NCI-H2227 (cell line): Measurements from ENCODE around the gene NPPC.
"Not testable (repeated sequence)": the region's sequence is repeated elsewhere in the genome, so short reads cannot be mapped to it uniquely, and the experiment has no call there.

ENCODE experiments used
- DNase-seq: peaks from one replicate; lab custom pipeline; 2025; ENCODE audit not compliant: unreplicated experiment; lab: John Stamatoyannopoulos, UW

The NPPC gene

DNA sequence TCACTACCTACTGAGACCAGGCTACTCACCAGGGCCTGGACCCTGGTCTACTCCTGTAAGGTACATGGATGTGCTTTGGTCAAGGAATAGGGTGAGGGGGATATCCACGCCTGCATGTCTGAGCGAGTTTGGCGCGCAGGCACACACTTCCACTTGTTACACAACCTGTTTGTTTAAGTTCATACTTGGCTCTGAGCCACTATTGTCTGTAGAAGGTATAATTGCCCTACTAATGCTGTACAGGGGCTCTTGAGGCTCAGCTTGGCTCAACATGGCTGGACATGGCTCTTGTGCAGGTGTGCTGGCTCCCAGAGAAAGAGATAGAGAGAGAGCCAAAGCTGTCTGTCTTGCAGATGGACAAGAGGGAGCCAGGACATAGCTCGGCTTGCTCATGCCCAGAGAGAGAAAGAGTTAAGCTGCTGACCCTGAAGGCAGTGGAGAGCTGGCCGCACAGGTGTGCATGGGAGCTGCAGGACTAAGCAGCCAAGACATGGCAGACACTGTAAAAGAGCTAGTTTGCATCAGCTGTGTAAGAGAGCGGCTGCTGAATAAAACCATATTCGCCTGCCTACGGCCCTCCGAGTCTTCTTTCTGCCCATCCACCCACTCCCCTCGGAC is 35.2 kb downstream of the NPPC start:
- DNase-seq: peak; percentile 35

DNA sequence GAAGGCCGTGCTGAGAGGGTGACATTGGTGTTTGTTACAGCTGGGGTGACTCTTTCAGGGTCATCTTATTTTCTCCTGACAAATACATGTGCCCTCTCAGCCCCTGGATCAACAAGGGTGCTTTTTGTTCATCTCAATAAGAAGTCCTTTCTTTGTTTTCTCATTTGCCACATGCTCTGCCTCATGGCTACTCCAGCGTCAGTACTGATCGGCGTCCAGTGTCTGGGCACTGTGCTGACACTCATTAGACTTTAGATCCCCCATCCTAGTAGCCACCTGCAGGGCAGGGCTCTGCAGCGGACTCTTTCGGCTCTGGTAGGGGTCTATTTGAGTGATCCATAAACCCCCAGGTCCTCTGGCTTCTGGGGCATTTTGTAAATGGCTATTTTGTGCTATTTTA is 38.4 kb downstream of the NPPC start:
- no peak for DNase-seq

DNA sequence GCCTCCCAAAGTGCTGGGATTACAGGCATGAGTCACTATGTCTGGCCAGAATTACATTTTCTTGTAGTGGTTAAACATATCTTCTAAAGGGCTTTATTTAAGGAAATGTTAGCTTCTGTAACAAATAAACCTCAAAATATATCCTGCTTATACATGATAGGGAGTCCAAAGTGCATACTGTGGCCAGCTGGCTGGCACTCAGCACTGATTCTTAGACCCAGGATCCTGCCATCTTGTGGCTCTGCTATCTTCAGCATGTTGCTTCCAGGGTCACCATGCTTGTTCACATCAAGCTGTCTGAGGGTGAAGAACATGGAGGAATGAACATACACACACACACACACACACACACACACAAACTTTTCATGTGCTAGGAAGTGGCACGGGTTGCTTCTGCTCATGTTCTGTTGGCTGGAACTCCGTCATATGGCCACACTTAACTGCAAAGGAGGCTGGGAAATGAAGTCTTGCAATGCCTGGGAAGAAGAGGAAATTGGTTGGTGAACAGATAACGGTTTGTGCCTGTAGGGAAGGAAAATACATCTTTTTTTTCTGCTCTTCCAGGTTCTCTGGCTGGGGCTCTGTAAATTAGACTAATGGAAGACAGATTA is 40.0 kb downstream of the NPPC start:
- no peak for DNase-seq

DNA sequence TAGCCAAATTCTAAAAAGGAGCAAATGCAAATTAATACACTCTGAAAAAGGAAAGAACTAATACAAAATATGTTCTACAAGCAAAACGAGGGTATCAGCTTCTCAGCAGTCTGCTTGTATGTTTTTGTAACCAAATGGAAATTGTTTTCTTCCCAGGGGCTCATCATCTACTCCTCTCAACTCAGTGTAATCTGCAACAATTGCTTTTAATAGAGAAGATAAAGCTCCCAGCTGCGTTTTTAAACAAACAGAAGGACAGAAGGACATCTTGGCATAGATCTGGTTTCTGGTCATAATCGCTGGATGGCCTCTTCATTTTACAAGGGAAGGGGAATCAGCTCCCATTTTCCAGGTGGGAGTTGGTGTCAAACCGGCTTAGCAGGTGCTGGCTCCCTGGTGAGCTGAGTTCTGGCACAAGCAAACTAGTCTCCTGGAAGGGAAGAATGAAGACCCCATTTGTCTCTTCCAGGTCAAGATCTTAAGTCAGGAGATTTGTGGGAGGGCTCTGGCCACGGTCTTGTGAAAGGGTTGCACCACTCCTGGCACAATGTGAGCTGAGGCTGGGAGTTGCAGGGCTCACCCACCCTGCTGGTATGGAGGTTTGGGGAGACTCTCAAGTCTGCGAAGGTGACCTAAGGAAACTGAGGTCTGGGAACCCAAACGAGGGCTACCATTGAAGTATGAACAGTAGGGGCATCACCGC is 41.6 kb downstream of the NPPC start:
- DNase-seq: peak; percentile 34

DNA sequence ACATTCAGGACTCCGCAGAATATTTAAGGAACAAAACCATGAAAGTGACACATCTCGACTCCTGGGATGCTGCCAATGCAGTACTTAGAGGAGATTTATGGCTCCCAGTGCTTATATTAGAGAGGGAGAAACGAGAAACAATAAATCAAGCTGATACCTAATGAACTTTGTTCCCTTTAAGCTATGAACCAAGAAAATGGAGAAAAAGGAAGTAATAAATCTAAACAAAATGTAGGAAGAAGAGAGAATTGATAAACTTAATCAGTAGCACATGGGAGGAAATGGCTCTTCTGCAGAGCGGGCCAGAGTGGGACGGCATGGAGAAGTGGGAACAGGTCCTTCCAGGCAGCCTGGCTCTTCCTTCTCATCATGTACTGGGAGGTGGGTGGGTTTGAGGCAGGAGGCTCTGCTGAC is 42.7 kb downstream of the NPPC start:
- DNase-seq: no peak

DNA sequence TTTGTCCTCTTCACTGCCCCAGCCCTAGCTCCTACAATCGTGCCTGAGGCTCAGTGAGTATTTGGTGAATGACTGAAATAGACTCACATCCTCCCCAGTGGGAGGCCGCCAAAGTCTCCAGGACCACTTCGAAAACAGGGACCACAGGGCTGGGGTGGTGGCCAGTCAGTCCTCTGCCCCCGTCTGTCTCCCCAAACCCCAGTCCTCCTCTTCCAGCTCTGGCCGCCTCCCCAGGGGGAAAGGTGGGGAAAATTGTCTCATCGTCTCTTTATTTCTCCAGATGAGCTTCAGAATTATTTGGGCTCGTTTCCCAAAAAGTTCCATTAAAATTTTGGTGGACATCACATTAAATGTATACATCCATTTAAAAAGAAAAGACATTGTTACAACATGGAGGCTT is 43.5 kb downstream of the NPPC start:
- no peak for DNase-seq

DNA sequence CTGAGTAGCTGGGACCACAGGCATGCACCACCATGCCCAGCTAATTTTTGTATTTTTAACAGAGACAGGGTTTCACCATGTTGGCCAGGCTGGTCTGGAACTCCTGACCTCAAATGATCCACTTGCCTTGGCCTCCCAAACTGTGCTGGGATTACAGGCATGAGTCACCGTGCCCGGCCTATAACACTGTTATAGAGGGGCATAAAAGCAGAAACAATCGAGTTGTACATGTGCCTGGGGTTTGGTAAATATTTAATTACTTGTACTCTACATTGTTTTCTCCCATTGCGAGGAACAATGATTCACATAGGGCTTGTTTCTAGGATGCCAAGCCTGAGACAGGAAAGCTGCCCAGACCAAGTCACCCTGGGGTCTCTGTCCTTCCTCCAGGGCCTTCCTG is 45.8 kb downstream of the NPPC start:
- DNase-seq: not testable (repeated sequence)

DNA sequence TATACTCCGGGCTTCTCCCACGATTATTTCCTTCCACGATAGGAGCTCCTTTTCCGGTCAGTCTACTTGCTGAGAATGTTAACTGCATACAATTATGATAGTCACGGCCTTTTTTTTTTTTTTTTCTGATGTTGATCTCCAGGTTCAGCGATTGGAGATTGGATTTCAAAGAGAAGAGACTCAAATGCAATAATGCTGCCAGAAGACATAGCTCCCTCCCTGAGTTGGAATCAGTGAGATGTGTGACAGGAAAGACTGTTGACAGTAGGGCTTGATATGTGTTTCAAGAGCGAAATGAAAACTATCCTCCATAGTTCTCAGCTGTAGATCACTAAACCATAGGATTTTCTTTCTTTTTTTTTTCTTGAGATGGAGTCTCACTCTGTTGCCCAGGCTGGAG is 47.0 kb downstream of the NPPC start:
- DNase-seq: no peak

DNA sequence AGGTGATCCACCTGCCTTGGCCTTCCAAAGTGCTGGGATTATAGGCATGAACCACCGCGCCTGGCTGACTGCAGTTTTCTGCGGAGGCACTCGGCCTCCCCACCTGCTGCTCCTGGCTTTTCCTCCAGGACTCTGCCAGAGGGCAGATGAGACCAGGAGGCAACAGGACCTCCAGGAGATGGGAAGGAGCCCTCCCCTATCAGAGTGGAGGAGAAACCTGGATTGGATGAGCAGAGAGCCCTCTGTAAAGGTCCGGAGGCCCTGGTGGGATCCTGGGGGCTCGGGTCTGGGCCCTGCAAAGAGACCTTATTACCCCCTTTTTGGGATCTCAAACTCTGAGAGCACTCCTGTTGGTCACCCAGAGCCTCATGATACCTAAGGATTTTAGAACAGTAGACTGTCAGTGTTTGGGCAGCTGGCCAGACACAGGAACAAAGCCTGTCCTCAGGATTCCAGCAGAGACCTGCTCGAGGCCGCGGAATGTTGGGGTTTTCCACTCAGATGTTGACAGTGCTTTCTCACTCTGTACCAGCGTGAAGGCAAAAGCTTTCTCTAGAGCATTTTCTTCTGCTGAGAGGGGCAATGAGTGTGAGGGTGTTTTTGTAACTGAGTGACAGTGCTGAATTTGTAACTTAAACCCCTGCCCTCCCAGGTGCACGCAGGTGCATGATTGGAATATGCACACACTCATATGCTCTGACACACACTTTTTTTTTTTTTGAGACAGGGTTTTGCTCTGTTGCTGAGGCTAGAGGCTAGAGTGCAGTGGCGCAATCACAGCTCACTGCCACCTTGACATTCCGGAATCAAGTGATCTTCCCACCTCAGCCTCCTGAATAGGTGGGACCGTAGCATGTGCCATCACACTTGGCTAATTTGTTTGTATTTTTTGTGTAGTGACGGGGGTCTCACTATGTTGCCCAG is 48.4 kb downstream of the NPPC start:
- no peak for DNase-seq

DNA sequence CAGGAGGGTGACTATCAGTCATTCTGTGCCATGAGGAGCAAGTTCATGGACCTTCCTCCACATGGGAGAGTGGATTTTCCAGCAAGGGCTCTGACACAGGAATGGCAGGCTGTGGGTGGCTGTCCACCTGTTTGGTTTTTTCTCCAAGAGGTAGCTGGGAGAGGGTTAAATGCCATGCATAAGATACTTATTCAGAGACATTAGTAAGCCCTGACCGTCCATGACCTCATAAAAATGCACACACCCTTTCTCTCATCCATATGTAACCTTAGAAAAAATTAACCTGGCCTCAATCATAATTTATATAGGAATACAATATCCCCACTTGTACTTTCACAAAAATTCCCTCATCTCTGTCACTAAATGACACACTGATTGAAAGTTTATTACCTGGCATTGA is 51.3 kb downstream of the NPPC start:
- DNase-seq: no peak
